Sciatic nerve (tissue), 2 donors: ENCODE measurements around the gene MATCAP1. TPM values are rescaled to one million over a fixed set of nuclear protein-coding genes. Genes with fewer than 3 reads are reported as not detected.
A peak's percentile ranks its signal among the peaks of the same experiment; 100 is the strongest.

Experiments used
- ATAC-seq: fragments of 200-7000 bp; cut with Tn5 transposase; one replicate; pipeline ENCODE4 v1.9.1; 2020; ENCODE audit warnings: mild to moderate bottlenecking, moderate library complexity
- DNase-seq: peaks from one replicate; pipeline ENCODE4 v3.0.0-alpha.2; 2020; ENCODE audit warnings: low spot score
- intact Hi-C: fragments of 100-400 bp; cut with DNase I; formaldehyde crosslinking; loops from one replicate; pipeline ENCODE4 v1.14.2; 2022
- total RNA-seq: library from RNA; stranded (reverse); fragmentation: NEBNext Ultra II Directional; extraction: Animal tissue kit (Norgen Biotek cat#: 25700); gene quantifications from one replicate; pipeline ENCODE4 v1.2.1, GENCODE V29; 2021
- donor health status: DM: no; HTN: no; CAD: no.
- donor health status: DM: no; HTN: no; CAD: no.

The MATCAP1 gene
- total RNA-seq, 1 donor from 2014 or later = 25.7 TPM

- DNase-seq (no peak), ATAC-seq (no peak)
- intact Hi-C loops = no loop called here
Observed at GRCh38 chr16:67179421-67180080, 4.2 kb downstream of the MATCAP1 start.

- intact Hi-C loops = no loop called here
- DNase-seq = no peak
- ATAC-seq = no peak
Observed at GRCh38 chr16:67177743-67178699, 5.7 kb downstream of the MATCAP1 start.

GRCh38 chr16:67176662-67177061 is 7.1 kb downstream of the MATCAP1 start:
- ATAC-seq (no peak), DNase-seq (no peak)
- intact Hi-C loops = no loop called here

GRCh38 chr16:67174706-67175231 is 9.0 kb downstream of the MATCAP1 start:
- ATAC-seq = no peak
- no peak for DNase-seq
- intact Hi-C loops = no loop called here

GRCh38 chr16:67173808-67174705 is 9.7 kb downstream of the MATCAP1 start:
- intact Hi-C loops = no loop called here
- peak; percentile 69 for ATAC-seq
- DNase-seq = peak; percentile 86

- no peak for DNase-seq
- ATAC-seq = no peak
- intact Hi-C loops = no loop called here
Observed at GRCh38 chr16:67173323-67173722, 10.4 kb downstream of the MATCAP1 start.

- intact Hi-C loops = no loop called here
- DNase-seq (no peak), ATAC-seq (peak; percentile 46)
Observed at GRCh38 chr16:67170949-67171649, 12.7 kb downstream of the MATCAP1 start.

GRCh38 chr16:67170168-67170948 is 13.4 kb downstream of the MATCAP1 start, which contains the start of gene NOL3:
NOL3 (plus strand) TSS chr16:67170538.
- peak; percentile 71 for ATAC-seq
- intact Hi-C loops = no loop called here
- DNase-seq = peak; percentile 88

- ATAC-seq (no peak), DNase-seq (no peak)
- intact Hi-C loops = no loop called here
Observed at GRCh38 chr16:67169642-67170167, 14.1 kb downstream of the MATCAP1 start.

GRCh38 chr16:67169011-67169451 is 14.7 kb downstream of the MATCAP1 start:
- DNase-seq (no peak), ATAC-seq (no peak)
- intact Hi-C loops = no loop called here

GRCh38 chr16:67167588-67167987 is 16.2 kb downstream of the MATCAP1 start:
- intact Hi-C loops = no loop called here
- ATAC-seq (no peak), DNase-seq (no peak)

GRCh38 chr16:67166598-67167168 is 17.1 kb downstream of the MATCAP1 start:
- intact Hi-C loops = no loop called here
- DNase-seq (no peak), ATAC-seq (no peak)

- no peak for ATAC-seq
- DNase-seq = no peak
- intact Hi-C loops = no loop called here
Observed at GRCh38 chr16:67166110-67166547, 17.6 kb downstream of the MATCAP1 start.

- no peak for DNase-seq
- ATAC-seq = no peak
- intact Hi-C loops = no loop called here
Observed at GRCh38 chr16:67165121-67166078, 18.4 kb downstream of the MATCAP1 start.

- no peak for DNase-seq
- intact Hi-C loops = no loop called here
- peak; percentile 64 for ATAC-seq
Observed at GRCh38 chr16:67164599-67165061, 19.1 kb downstream of the MATCAP1 start, which contains the start of gene HSF4. HSF4 (plus strand) TSS chr16:67164745; CDS start chr16:67164812, 67 bp downstream.
